Measurements from ENCODE around the gene HSPG2. TPM values are rescaled to one million over a fixed set of nuclear protein-coding genes. Genes with fewer than 3 reads are reported as not detected.

Gene HSPG2
- total and polyA plus RNA-seq, 9 of the 15 experiments (the other 6 are each of a cell fraction or from before 2014, with no cell fraction given), result 0.14 to 160 (median 15.7) TPM

DNA sequence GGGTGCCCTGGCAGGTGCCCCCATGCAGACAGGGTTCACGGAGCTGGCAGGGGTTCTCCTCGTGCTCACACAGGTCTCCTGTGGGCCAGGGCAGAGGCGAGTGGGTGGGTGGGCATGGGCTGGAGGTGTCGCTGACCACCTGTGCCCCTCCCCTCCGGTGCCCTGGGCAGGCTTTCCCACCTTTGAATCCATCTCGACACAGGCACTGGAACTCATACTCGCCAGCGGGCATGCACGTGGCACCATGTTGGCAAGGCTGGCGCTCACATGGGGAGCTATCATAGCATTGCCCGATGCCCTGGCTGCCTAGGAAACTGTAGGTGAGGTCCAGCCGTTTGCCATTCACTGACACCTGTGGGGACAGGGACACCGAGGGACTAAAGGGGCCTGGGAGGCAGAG lies 109.0 kb downstream of the HSPG2 start:
- ChIA-PET POLR2A (no interaction called here), CTCF (ENCODE audit: low intra/inter-chr PET ratio) (no interaction called here)
- no peak for TF ChIP-seq SREBF2 (CRISPR knock-in tag; IDR thresholded peaks at IDR 0.05)
- peak; percentile 27 for TF ChIP-seq RBM22 (IDR thresholded peaks at IDR 0.05; ENCODE audit: low read depth, low read length, poor library complexity, severe bottlenecking)
- TF ChIP-seq, protein P1, sequence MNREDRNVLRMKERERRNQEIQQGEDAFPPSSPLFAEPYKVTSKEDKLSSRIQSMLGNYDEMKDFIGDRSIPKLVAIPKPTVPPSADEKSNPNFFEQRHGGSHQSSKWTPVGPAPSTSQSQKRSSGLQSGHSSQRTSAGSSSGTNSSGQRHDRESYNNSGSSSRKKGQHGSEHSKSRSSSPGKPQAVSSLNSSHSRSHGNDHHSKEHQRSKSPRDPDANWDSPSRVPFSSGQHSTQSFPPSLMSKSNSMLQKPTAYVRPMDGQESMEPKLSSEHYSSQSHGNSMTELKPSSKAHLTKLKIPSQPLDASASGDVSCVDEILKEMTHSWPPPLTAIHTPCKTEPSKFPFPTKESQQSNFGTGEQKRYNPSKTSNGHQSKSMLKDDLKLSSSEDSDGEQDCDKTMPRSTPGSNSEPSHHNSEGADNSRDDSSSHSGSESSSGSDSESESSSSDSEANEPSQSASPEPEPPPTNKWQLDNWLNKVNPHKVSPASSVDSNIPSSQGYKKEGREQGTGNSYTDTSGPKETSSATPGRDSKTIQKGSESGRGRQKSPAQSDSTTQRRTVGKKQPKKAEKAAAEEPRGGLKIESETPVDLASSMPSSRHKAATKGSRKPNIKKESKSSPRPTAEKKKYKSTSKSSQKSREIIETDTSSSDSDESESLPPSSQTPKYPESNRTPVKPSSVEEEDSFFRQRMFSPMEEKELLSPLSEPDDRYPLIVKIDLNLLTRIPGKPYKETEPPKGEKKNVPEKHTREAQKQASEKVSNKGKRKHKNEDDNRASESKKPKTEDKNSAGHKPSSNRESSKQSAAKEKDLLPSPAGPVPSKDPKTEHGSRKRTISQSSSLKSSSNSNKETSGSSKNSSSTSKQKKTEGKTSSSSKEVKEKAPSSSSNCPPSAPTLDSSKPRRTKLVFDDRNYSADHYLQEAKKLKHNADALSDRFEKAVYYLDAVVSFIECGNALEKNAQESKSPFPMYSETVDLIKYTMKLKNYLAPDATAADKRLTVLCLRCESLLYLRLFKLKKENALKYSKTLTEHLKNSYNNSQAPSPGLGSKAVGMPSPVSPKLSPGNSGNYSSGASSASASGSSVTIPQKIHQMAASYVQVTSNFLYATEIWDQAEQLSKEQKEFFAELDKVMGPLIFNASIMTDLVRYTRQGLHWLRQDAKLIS (CRISPR knock-in tag; IDR thresholded peaks at IDR 0.05), result no peak
- TF ChIP-seq MAFK (IDR thresholded peaks at IDR 0.05; ENCODE audit: low read length), result no peak
- no peak for TF ChIP-seq BRF1 (IDR thresholded peaks at IDR 0.05; ENCODE audit: borderline replicate concordance, extremely low read depth, insufficient read length)
- no peak for TF ChIP-seq ZNF785 (CRISPR knock-in tag; IDR thresholded peaks at IDR 0.05)
- TF ChIP-seq TEAD1 (CRISPR knock-in tag; IDR thresholded peaks at IDR 0.05), result no peak
- TF ChIP-seq CREM (IDR thresholded peaks at IDR 0.05; ENCODE audit: low read depth), result no peak
- TF ChIP-seq ZNF239 (CRISPR knock-in tag; IDR thresholded peaks at IDR 0.05), result no peak
- no peak for TF ChIP-seq NCOR1 (IDR thresholded peaks at IDR 0.05)
- no peak for TF ChIP-seq CHD2 (IDR thresholded peaks at IDR 0.05; ENCODE audit: low read depth, low read length)
- TF ChIP-seq HNRNPL (IDR thresholded peaks at IDR 0.05; ENCODE audit: low read depth, low read length), result peak; percentile 71; the same call in 1 of the 2 replicates
- TF ChIP-seq, protein P2, sequence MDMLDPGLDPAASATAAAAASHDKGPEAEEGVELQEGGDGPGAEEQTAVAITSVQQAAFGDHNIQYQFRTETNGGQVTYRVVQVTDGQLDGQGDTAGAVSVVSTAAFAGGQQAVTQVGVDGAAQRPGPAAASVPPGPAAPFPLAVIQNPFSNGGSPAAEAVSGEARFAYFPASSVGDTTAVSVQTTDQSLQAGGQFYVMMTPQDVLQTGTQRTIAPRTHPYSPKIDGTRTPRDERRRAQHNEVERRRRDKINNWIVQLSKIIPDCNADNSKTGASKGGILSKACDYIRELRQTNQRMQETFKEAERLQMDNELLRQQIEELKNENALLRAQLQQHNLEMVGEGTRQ (CRISPR knock-in tag; IDR thresholded peaks at IDR 0.05), result no peak
- no peak for TF ChIP-seq ZNF274 (IDR thresholded peaks at IDR 0.05; ENCODE audit: borderline replicate concordance, low read depth, low read length)
- no peak for TF ChIP-seq ZKSCAN1 (IDR thresholded peaks at IDR 0.05; ENCODE audit: low read depth, low read length)
- TF ChIP-seq, protein P3, sequence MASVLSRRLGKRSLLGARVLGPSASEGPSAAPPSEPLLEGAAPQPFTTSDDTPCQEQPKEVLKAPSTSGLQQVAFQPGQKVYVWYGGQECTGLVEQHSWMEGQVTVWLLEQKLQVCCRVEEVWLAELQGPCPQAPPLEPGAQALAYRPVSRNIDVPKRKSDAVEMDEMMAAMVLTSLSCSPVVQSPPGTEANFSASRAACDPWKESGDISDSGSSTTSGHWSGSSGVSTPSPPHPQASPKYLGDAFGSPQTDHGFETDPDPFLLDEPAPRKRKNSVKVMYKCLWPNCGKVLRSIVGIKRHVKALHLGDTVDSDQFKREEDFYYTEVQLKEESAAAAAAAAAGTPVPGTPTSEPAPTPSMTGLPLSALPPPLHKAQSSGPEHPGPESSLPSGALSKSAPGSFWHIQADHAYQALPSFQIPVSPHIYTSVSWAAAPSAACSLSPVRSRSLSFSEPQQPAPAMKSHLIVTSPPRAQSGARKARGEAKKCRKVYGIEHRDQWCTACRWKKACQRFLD (CRISPR knock-in tag; IDR thresholded peaks at IDR 0.05), result no peak
- TF ChIP-seq, protein P4, sequence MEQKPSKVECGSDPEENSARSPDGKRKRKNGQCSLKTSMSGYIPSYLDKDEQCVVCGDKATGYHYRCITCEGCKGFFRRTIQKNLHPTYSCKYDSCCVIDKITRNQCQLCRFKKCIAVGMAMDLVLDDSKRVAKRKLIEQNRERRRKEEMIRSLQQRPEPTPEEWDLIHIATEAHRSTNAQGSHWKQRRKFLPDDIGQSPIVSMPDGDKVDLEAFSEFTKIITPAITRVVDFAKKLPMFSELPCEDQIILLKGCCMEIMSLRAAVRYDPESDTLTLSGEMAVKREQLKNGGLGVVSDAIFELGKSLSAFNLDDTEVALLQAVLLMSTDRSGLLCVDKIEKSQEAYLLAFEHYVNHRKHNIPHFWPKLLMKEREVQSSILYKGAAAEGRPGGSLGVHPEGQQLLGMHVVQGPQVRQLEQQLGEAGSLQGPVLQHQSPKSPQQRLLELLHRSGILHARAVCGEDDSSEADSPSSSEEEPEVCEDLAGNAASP (IDR thresholded peaks at IDR 0.05), result no peak
- no TSS peak for BruUV-seq (replicated peaks)
- no peaks in the 10 kb centered on the region for H4K20me1 ChIP-seq (replicated peaks; ENCODE audit: control insufficient read depth, insufficient read depth, low read length)
- 89% methylated on average over 13 of the region's 13 CpGs for WGBS (ENCODE audit: insufficient coverage, low coverage, missing lambda C conversion rate)
- no peak overlapping the region for H3K4me3 ChIP-seq
- H3K9me1 ChIP-seq (ENCODE audit: control insufficient read depth, insufficient read depth, low read length), result peaks cover 5% of the 10 kb centered on the region
- H3K27me3 ChIP-seq (ENCODE audit: control insufficient read depth in 2 of 2, insufficient read depth in 2 of 2, low read length in 2 of 2), result no peaks in the 10 kb centered on the region
- no peaks in the 10 kb centered on the region for H3K9me3 ChIP-seq (replicated peaks; ENCODE audit: control insufficient read depth, insufficient read depth, low read depth, low read length)
- H3K79me2 ChIP-seq (ENCODE audit: control insufficient read depth, insufficient read depth, low read length), result no peaks in the 10 kb centered on the region
- ATAC-seq (no peak), FAIRE-seq (no peak), DNase-seq (ENCODE audit: extremely low read depth in 1 of 4, low spot score in 3 of 4) (no peak)
- no peak overlapping the region for H3K27ac ChIP-seq (ENCODE audit: extremely low read depth, low read depth, low read length)
- H2AFZ ChIP-seq (ENCODE audit: low read depth, low read length), result no peak overlapping the region
- H3K4me2 ChIP-seq (ENCODE audit: insufficient read depth, low read length), result no peak overlapping the region
- intact Hi-C loops (cut with micrococcal nuclease), result no loop called here
- in situ Hi-C loops (cut with MboI), result no loop called here
- H3K36me3 ChIP-seq (ENCODE audit: control insufficient read depth, insufficient read depth, low read length), result peaks cover 88% of the 10 kb centered on the region; the same call in 2 of the 3 replicates
- peaks cover 0 to 40% of the 10 kb centered on the region in 2 experiments; a peak in 2 of 5 replicates for H3K4me1 ChIP-seq (replicated peaks in 1 of 2; ENCODE audit: control insufficient read depth in 2 of 2, insufficient read depth in 2 of 2, low read length in 2 of 2)
- 0 out of 4 replicates have a peak overlapping the region, but pooled peaks of 1 of the 2 experiments have one; percentile 4 for H3K9ac ChIP-seq (ENCODE audit: insufficient read depth in 1 of 2, low read depth in 2 of 2, low read length in 2 of 2)
